Lower leg skin (tissue), 3 donors: ENCODE data around the gene PPP1R26.

Experiments
- CTCF ChIP-seq, 3 donors: fragments of 450-650 bp; IDR thresholded peaks; one replicate each; pipeline ENCODE4 v1.5.1; 2016; ENCODE audit warnings: antibody characterized with exemption in 3 of 3, mild to moderate bottlenecking in 3 of 3, moderate library complexity in 2 of 3
- POLR2A ChIP-seq, 2 donors: fragments of 450-650 bp; IDR thresholded peaks; one replicate each; pipeline ENCODE4 v1.6.1; 2016 to 2017; ENCODE audit warnings: antibody characterized with exemption in 2 of 2, mild to moderate bottlenecking in 1 of 2, moderate library complexity in 1 of 2

- no peak for TF ChIP-seq CTCF (IDR thresholded peaks at IDR 0.05)
- no peak for TF ChIP-seq POLR2A (IDR thresholded peaks at IDR 0.05)
Observed at GRCh38 chr9:135487281-135488012, 7.9 kb downstream of the PPP1R26 start.
